AG04449 (cell line): ENCODE results near the gene NRAS.
A peak's percentile ranks its signal among the peaks of the same experiment; 100 is the strongest.

Experiments used
- CTCF ChIA-PET: fragments of 350-600 bp; formaldehyde crosslinking; extraction: SDS; loops from one replicate; lab custom pipeline; 2021; ENCODE audit warnings: antibody characterized with exemption; lab: Yijun Ruan, JAX
- POLR2A ChIA-PET: fragments of 400-600, 350-600 bp; formaldehyde crosslinking; extraction: SDS; loops from one replicate; lab custom pipeline; 2020; ENCODE audit warnings: antibody characterized with exemption, inconsistent platforms; lab: Yijun Ruan, JAX
- DNase-seq: peaks from one replicate; pipeline ENCODE4 v3.0.0-alpha.2; 2010; ENCODE audit warnings: low read depth, low spot score
- H3K4me3 ChIP-seq: 2 replicates; pipeline ENCODE4 v1.5.1; 2011; ENCODE audit warnings: low read depth, mild to moderate bottlenecking, control low read depth, low read length
- TF ChIP-seq, protein P1 (sequence below): IDR thresholded peaks from one replicate; pipeline ENCODE4 v1.5.1; 2011; ENCODE audit warnings: mild to moderate bottlenecking, moderate library complexity, low read length, control low read depth, inconsistent platforms; ENCODE audit not compliant: insufficient read depth; ENCODE audit errors: missing control alignments

NRAS gene

GRCh38 chr1:114703242-114703641, 13.3 kb downstream of the NRAS start:
- H3K4me3 ChIP-seq: no peak overlapping the region
- TF ChIP-seq, protein P1, sequence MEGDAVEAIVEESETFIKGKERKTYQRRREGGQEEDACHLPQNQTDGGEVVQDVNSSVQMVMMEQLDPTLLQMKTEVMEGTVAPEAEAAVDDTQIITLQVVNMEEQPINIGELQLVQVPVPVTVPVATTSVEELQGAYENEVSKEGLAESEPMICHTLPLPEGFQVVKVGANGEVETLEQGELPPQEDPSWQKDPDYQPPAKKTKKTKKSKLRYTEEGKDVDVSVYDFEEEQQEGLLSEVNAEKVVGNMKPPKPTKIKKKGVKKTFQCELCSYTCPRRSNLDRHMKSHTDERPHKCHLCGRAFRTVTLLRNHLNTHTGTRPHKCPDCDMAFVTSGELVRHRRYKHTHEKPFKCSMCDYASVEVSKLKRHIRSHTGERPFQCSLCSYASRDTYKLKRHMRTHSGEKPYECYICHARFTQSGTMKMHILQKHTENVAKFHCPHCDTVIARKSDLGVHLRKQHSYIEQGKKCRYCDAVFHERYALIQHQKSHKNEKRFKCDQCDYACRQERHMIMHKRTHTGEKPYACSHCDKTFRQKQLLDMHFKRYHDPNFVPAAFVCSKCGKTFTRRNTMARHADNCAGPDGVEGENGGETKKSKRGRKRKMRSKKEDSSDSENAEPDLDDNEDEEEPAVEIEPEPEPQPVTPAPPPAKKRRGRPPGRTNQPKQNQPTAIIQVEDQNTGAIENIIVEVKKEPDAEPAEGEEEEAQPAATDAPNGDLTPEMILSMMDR: no peak
- ChIA-PET POLR2A (no interaction called here), CTCF (interaction anchor here (0.7 to 1.0 kb wide), 2 partner anchors 10 to 12 kb away, joined by 3 to 4 read pairs; no protein-coding TSS in a partner anchor)
- DNase-seq: no peak

GRCh38 chr1:114702737-114703136, 13.8 kb downstream of the NRAS start:
- ChIA-PET POLR2A (no interaction called here), CTCF (interaction anchor here (1.0 kb wide), 1 partner anchor 13 kb away, joined by 3 read pairs; no protein-coding TSS in a partner anchor)
- no peak overlapping the region for H3K4me3 ChIP-seq
- TF ChIP-seq, protein P1: no peak
- no peak for DNase-seq

DNA sequence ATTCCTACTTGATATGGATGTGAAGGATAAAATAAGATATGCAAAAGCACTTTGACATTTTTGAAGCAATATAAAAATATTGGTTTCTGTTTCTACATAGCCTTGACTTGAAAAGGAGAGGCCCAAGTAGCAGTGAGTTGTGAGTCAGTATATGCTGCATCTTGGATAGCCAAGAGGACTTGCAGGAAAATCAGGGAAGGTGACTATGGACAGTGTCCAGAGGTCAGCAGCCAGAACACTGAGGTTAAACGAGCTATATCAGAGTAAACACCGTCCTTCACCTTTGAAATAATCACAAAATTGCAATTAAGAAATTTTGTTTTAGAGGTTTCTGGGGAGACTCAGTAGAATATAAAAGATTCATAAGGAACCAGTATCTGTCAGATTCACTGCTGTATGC, 14.6 kb downstream of the NRAS start:
- ChIA-PET POLR2A (no interaction called here), CTCF (no interaction called here)
- no peak for DNase-seq
- H3K4me3 ChIP-seq: no peak overlapping the region
- TF ChIP-seq, protein P1: no peak

DNA sequence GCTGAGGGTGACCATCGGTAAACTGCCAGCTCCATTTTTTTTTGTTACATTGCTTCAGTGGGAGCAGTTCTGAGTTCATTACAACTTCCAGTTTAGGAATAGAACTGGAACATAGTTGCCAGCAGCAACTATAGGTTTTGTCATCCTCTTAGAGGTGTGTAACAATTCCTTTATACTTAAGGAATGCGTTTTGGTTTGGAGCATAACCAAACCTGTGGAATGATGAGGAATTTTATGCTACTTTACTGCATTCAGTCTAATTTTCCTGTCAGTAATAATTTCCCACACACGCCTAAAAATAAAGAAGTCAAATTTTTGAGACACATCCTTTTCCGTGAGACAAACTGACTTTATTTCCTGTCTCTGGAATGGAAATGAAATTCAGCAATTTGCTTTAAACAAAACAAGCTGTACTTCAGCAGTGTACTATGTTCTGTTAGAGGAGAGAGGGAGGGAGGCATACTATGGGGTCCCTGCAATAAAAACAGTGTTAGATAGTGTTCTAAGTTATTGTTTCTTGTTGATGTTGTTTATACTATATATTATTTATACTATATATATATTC, 16.5 kb downstream of the NRAS start:
- TF ChIP-seq, protein P1: no peak
- ChIA-PET CTCF (no interaction called here), POLR2A (no interaction called here)
- no peak for DNase-seq
- H3K4me3 ChIP-seq: no peak overlapping the region

DNA sequence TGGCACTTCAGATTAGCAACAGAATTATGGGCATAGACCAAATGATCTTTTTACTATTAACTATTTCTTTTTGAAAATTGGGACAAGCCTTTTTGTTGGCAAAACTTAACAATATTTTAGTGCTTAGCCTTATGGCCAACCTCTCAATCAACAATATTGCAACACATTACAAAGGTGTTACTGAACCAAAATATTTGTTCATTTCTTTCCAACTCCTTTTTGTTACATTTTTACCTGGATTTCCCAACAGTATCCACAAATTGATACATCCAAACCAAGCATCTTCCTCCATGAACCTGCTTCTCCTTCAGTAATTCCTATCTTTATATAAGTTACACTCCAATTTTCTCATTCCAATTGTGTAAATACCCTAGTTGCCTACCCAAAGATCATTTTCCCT, 19.8 kb downstream of the NRAS start:
- no peak overlapping the region for H3K4me3 ChIP-seq
- no peak for DNase-seq
- ChIA-PET CTCF (no interaction called here), POLR2A (no interaction called here)
- TF ChIP-seq, protein P1: no peak

DNA sequence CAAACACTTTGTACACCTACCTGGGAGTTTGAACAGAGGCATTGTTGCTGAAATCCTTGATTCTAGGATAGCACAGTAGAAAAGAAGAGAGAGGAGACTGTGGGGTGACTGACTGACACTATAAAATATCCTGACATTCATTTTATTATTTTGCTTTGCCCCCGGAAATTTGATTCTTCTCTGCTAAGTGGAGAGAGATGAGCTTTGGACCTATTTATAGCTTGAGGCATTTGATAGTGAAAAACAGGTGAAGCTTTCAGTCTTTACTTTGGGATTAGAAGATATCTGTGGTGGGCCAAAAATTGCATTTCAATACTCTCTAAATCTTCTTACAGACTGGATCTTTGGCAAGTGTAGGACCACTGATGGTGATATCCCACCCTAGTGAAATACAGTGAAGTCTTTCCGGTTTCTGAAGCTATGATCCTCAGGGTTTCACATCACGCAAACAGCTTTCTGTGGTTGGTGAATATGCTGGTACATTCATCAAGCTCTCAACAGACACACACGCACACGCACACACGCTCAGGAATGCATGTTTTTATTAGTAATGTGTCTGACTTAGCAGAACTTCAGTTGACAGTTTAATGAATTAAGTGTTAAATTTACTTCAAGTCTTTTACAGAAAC, 21.0 kb downstream of the NRAS start, which contains the start of gene AMPD1:
Gene AMPD1 (minus strand): TSS at position 117 of the 629 bp plus-strand sequence. CDS start 75 bp downstream, at position 42.
- TF ChIP-seq, protein P1: no peak
- DNase-seq: peak; percentile 38
- ChIA-PET CTCF (interaction anchor here (0.8 to 1.7 kb wide), 4 partner anchors 11 to 349 kb away, joined by 3 to 8 read pairs (median 3); partner anchors contain the start of gene DENND2C), POLR2A (no interaction called here)
- H3K4me3 ChIP-seq: no peak within 1 kb of the TSS
